Measurements from ENCODE around the gene DHX35.

Gene DHX35

GRCh38 chr20:39029364-39029763 lies 67.2 kb downstream of the DHX35 start:
- no peak for DNase-seq

- no peak for DNase-seq
Measured at GRCh38 chr20:39032997-39033396, 70.9 kb downstream of the DHX35 start.

GRCh38 chr20:39036011-39036410 lies 73.9 kb downstream of the DHX35 start:
- DNase-seq, result no peak

GRCh38 chr20:39036851-39037250 lies 74.7 kb downstream of the DHX35 start:
- DNase-seq, result no peak

- DNase-seq, result no peak
Measured at GRCh38 chr20:39038047-39038446, 75.9 kb downstream of the DHX35 start.

- no peak for DNase-seq
Measured at GRCh38 chr20:39038495-39038894, 76.4 kb downstream of the DHX35 start.

- no peak for DNase-seq
Measured at GRCh38 chr20:39039261-39039660, 77.1 kb downstream of the DHX35 start.

GRCh38 chr20:39040116-39040515 lies 78.0 kb downstream of the DHX35 start:
- no peak for DNase-seq

GRCh38 chr20:39041067-39041466 lies 78.9 kb downstream of the DHX35 start:
- DNase-seq, result no peak

- DNase-seq, result no peak
Measured at GRCh38 chr20:39042279-39043150, 80.4 kb downstream of the DHX35 start.

- DNase-seq, result no peak
Measured at GRCh38 chr20:39044501-39044900, 82.4 kb downstream of the DHX35 start.

GRCh38 chr20:39045676-39046075 lies 83.5 kb downstream of the DHX35 start:
- no peak for DNase-seq

- no peak for DNase-seq
Measured at GRCh38 chr20:39047417-39047985, 85.4 kb downstream of the DHX35 start.

- DNase-seq, result peak; percentile 78 to 89 (median 87)
Measured at GRCh38 chr20:39048000-39048696, 86.0 kb downstream of the DHX35 start.

- no peak for DNase-seq
Measured at GRCh38 chr20:39049148-39049547, 87.0 kb downstream of the DHX35 start.

GRCh38 chr20:39049684-39050554 lies 87.8 kb downstream of the DHX35 start:
- peak; percentile 74 to 89 (median 84) for DNase-seq

GRCh38 chr20:39050555-39050902 lies 88.4 kb downstream of the DHX35 start:
- DNase-seq, result no peak

- DNase-seq, result no peak
Measured at GRCh38 chr20:39052676-39053075, 90.5 kb downstream of the DHX35 start.

GRCh38 chr20:39057143-39057542 lies 95.0 kb downstream of the DHX35 start:
- no peak for DNase-seq

- no peak for DNase-seq
Measured at GRCh38 chr20:39057911-39058310, 95.8 kb downstream of the DHX35 start.

- no peak for DNase-seq
Measured at GRCh38 chr20:39059036-39059435, 96.9 kb downstream of the DHX35 start.

GRCh38 chr20:39066471-39067242 lies 104.5 kb downstream of the DHX35 start:
- DNase-seq, result no peak
